Neural progenitor cell (in vitro differentiated cells): ENCODE data around the gene GRAMD1B. TPM values are rescaled to one million over a fixed set of nuclear protein-coding genes. Genes with fewer than 3 reads are reported as not detected.

Experiments
- DNase-seq: peaks from one replicate; pipeline ENCODE4 v3.0.0-alpha.2; 2016; ENCODE audit warnings: low spot score
- H2AFZ ChIP-seq: fragments of 200-600 bp; sonication (generic); replicated peaks from 2 replicates; pipeline ENCODE4 v1.6.1; 2016; ENCODE audit warnings: antibody characterized with exemption
- H3F3A ChIP-seq: fragments of 200-600 bp; sonication (generic); 2 replicates; pipeline ENCODE4 v1.6.1; 2016; ENCODE audit warnings: antibody characterized with exemption, low read depth
- H3K27ac ChIP-seq: fragments of 200-600 bp; sonication (generic); 2 replicates; pipeline ENCODE4 v1.5.1; 2016; ENCODE audit warnings: mild to moderate bottlenecking
- H3K27me3 ChIP-seq: fragments of 200-600 bp; sonication (generic); 2 replicates; pipeline ENCODE4 v1.6.1; 2016; ENCODE audit warnings: mild to moderate bottlenecking, moderate library complexity
- H3K36me3 ChIP-seq: fragments of 200-600 bp; sonication (generic); 2 replicates; pipeline ENCODE4 v1.5.1; 2016
- H3K4me1 ChIP-seq: fragments of 200-600 bp; sonication (generic); 2 replicates; pipeline ENCODE4 v1.6.1; 2016; ENCODE audit warnings: mixed run types
- H3K4me2 ChIP-seq: fragments of 200-600 bp; sonication (generic); 2 replicates; pipeline ENCODE4 v1.6.1; 2016
- H3K4me3 ChIP-seq: fragments of 200-600 bp; sonication (generic); 2 replicates; pipeline ENCODE4 v1.5.1; 2016
- H3K79me2 ChIP-seq: fragments of 200-600 bp; sonication (generic); 2 replicates; pipeline ENCODE4 v1.6.1; 2016; ENCODE audit warnings: low read depth
- H3K9ac ChIP-seq: fragments of 200-600 bp; sonication (generic); 2 replicates; pipeline ENCODE4 v1.6.1; 2016
- H3K9me3 ChIP-seq: fragments of 200-600 bp; sonication (generic); 2 replicates; pipeline ENCODE4 v1.5.1; 2016; ENCODE audit warnings: low read depth
- H4K20me1 ChIP-seq: fragments of 200-600 bp; sonication (generic); 2 replicates; pipeline ENCODE4 v1.6.1; 2016; ENCODE audit warnings: low read depth
- H3K27ac Mint-ChIP-seq: 3 replicates; pipeline ENCODE4 v1.8.0; 2021; ENCODE audit warnings: mixed read lengths
- H3K27me3 Mint-ChIP-seq: 2 replicates; pipeline ENCODE4 v1.8.0; 2022; ENCODE audit warnings: low read depth, mild to moderate bottlenecking, inconsistent platforms, moderate library complexity, mixed read lengths; ENCODE audit not compliant: insufficient read depth
- H3K36me3 Mint-ChIP-seq: 3 replicates; pipeline ENCODE4 v1.8.0; 2021; ENCODE audit warnings: mixed read lengths
- H3K4me1 Mint-ChIP-seq: 3 replicates; pipeline ENCODE4 v1.8.0; 2021; ENCODE audit warnings: mixed read lengths
- H3K4me3 Mint-ChIP-seq: 3 replicates; pipeline ENCODE4 v1.8.0; 2021; ENCODE audit warnings: mild to moderate bottlenecking, moderate library complexity, mixed read lengths
- H3K9me3 Mint-ChIP-seq: 3 replicates; pipeline ENCODE4 v1.8.0; 2020; ENCODE audit warnings: mixed read lengths
- CTCF ChIP-seq: fragments of 200-600 bp; sonication (generic); IDR thresholded peaks from 2 replicates; pipeline ENCODE4 v1.5.1; 2017; ENCODE audit warnings: antibody characterized with exemption, mild to moderate bottlenecking
- EZH2 ChIP-seq: fragments of 200-600 bp; sonication (generic); IDR thresholded peaks from 2 replicates; pipeline ENCODE4 v1.6.1; 2017; ENCODE audit warnings: antibody characterized with exemption, mild to moderate bottlenecking, moderate library complexity
- EZH2phosphoT487 ChIP-seq: fragments of 200-600 bp; sonication (generic); IDR thresholded peaks from 2 replicates; pipeline ENCODE4 v1.6.1; 2017; ENCODE audit warnings: antibody characterized with exemption
- total RNA-seq: library from RNA; depleted of rRNA; stranded (reverse); fragments of >200 nt; gene quantifications from 2 replicates; pipeline ENCODE4 v1.2.3, GENCODE V29; 2015; ENCODE audit warnings: low replicate concordance

The GRAMD1B gene
- total RNA-seq, 1 donor from 2014 or later: 12.6 TPM

- no peaks in the 10 kb centered on the region for H3K9me3 Mint-ChIP-seq
- peaks cover 8% of the 10 kb centered on the region for H3K4me1 Mint-ChIP-seq
- Histone ChIP-seq H2AFZ (no peak overlapping the region), H3K9me3 (no peaks in the 10 kb centered on the region), H3K4me1 (no peaks in the 10 kb centered on the region), H3F3A (no peaks in the 10 kb centered on the region), H3K27me3 (peaks cover 35% of the 10 kb centered on the region), H3K4me2 (no peak overlapping the region), H3K36me3 (no peaks in the 10 kb centered on the region), H3K4me3 (no peak overlapping the region), H3K9ac (no peak overlapping the region), H3K27ac (no peak overlapping the region), H4K20me1 (no peaks in the 10 kb centered on the region), H3K79me2 (no peaks in the 10 kb centered on the region)
- DNase-seq: no peak
- no peak overlapping the region for H3K27ac Mint-ChIP-seq
- TF ChIP-seq EZH2 (no peak), EZH2phosphoT487 (no peak), CTCF (no peak)
- peaks cover 2% of the 10 kb centered on the region for H3K36me3 Mint-ChIP-seq
- H3K4me3 Mint-ChIP-seq: no peak overlapping the region
- H3K27me3 Mint-ChIP-seq: peaks cover 4% of the 10 kb centered on the region
Observed at GRCh38 chr11:123419731-123420452, 10.2 kb upstream of the GRAMD1B start.

GRCh38 chr11:123421589-123421988 is 8.5 kb upstream of the GRAMD1B start:
- no peak overlapping the region for H3K4me3 Mint-ChIP-seq
- no peaks in the 10 kb centered on the region for H3K79me2 ChIP-seq
- no peaks in the 10 kb centered on the region for H3K9me3 Mint-ChIP-seq
- H3K27me3 Mint-ChIP-seq: peaks cover 4% of the 10 kb centered on the region
- no peaks in the 10 kb centered on the region for H3K36me3 ChIP-seq
- H3K36me3 Mint-ChIP-seq: peaks cover 2% of the 10 kb centered on the region
- peaks cover 14% of the 10 kb centered on the region for H3F3A ChIP-seq
- no peaks in the 10 kb centered on the region for H3K9me3 ChIP-seq
- peaks cover 42% of the 10 kb centered on the region for H3K27me3 ChIP-seq
- no peak overlapping the region for H3K9ac ChIP-seq
- H2AFZ ChIP-seq: no peak overlapping the region
- peaks cover 12% of the 10 kb centered on the region for H3K4me1 Mint-ChIP-seq
- no peaks in the 10 kb centered on the region for H4K20me1 ChIP-seq
- no peak overlapping the region for H3K4me3 ChIP-seq
- H3K4me1 ChIP-seq: peaks cover 17% of the 10 kb centered on the region
- no peak for TF ChIP-seq EZH2
- no peak for TF ChIP-seq CTCF
- TF ChIP-seq EZH2phosphoT487: no peak
- no peak overlapping the region for H3K4me2 ChIP-seq
- DNase-seq: no peak
- H3K27ac Mint-ChIP-seq: no peak overlapping the region
- no peak overlapping the region for H3K27ac ChIP-seq

- Histone ChIP-seq H2AFZ (no peak overlapping the region), H3K36me3 (no peaks in the 10 kb centered on the region), H3K4me3 (no peak overlapping the region), H4K20me1 (no peaks in the 10 kb centered on the region), H3K4me1 (peaks cover 33% of the 10 kb centered on the region), H3K4me2 (peak overlapping the region; percentile 53), H3K9ac (no peak overlapping the region), H3K79me2 (no peaks in the 10 kb centered on the region), H3F3A (peaks cover 28% of the 10 kb centered on the region), H3K27ac (no peak overlapping the region), H3K9me3 (no peaks in the 10 kb centered on the region), H3K27me3 (peaks cover 62% of the 10 kb centered on the region)
- Mint-ChIP-seq H3K9me3 (no peaks in the 10 kb centered on the region), H3K4me3 (no peak overlapping the region), H3K4me1 (peaks cover 36% of the 10 kb centered on the region), H3K27me3 (peaks cover 7% of the 10 kb centered on the region), H3K36me3 (peaks cover 2% of the 10 kb centered on the region), H3K27ac (no peak overlapping the region)
- TF ChIP-seq EZH2 (no peak), CTCF (no peak), EZH2phosphoT487 (no peak)
- no peak for DNase-seq
Observed at GRCh38 chr11:123425367-123425766, 4.7 kb upstream of the GRAMD1B start.
